H1 (cell line): ENCODE results near the gene GRID1. TPM values are rescaled to one million over a fixed set of nuclear protein-coding genes. Genes with fewer than 3 reads are reported as not detected.

Source experiments
- CTCF ChIA-PET: fragments of 300-600 bp; sonication (Branson Sonifier 250); formaldehyde crosslinking; loops from one replicate; lab custom pipeline; 2021; ENCODE audit not compliant: partially characterized antibody; lab: Charles Lee
- POLR2A ChIA-PET: fragments of 300-600 bp; sonication (Branson Sonifier 250); formaldehyde crosslinking; loops from one replicate; lab custom pipeline; 2021; ENCODE audit warnings: inconsistent platforms; ENCODE audit not compliant: partially characterized antibody; lab: Charles Lee
- DNase-seq, 2 experiments: peaks; one replicate each; pipeline versions ENCODE4 v3.0.0 to v3.0.0-alpha.2; 2010 to 2022; ENCODE audit warnings: low spot score in 2 of 2, low read depth in 1 of 2, mixed read lengths in 1 of 2
- FAIRE-seq: peaks from 2 replicates; lab custom pipeline; 2011; peaks lifted over from hg19 to GRCh38; lab: Jason Lieb, UNC
- H2AFZ ChIP-seq: 2 replicates; pipeline ENCODE4 v1.8.1; 2012; ENCODE audit warnings: low read length, inconsistent platforms
- H2AK5ac ChIP-seq: 2 replicates; pipeline ENCODE4 v1.6.1; 2013; ENCODE audit warnings: low read depth, low read length
- H2BK120ac ChIP-seq: replicated peaks from 2 replicates; pipeline ENCODE3; 2013; ENCODE audit warnings: low read depth, low read length, inconsistent platforms
- H2BK12ac ChIP-seq: 2 replicates; pipeline ENCODE4 v1.6.1; 2013; ENCODE audit warnings: low read depth, low read length
- H2BK15ac ChIP-seq: 2 replicates; pipeline ENCODE4 v1.6.1; 2013; ENCODE audit warnings: low read length
- H2BK20ac ChIP-seq: 2 replicates; pipeline ENCODE4 v1.6.1; 2013; ENCODE audit warnings: low read length
- H2BK5ac ChIP-seq: 2 replicates; pipeline ENCODE4 v1.6.1; 2013; ENCODE audit warnings: low read depth, low read length
- H3K14ac ChIP-seq: 2 replicates; pipeline ENCODE4 v1.6.1; 2013; ENCODE audit warnings: inconsistent platforms; ENCODE audit not compliant: insufficient read length
- H3K18ac ChIP-seq: 2 replicates; pipeline ENCODE4 v1.6.1; 2013; ENCODE audit warnings: low read length; ENCODE audit errors: extremely low read depth
- H3K23ac ChIP-seq: 2 replicates; pipeline ENCODE4 v1.6.1; 2013; ENCODE audit warnings: inconsistent platforms; ENCODE audit not compliant: insufficient read length
- H3K23me2 ChIP-seq: 2 replicates; pipeline ENCODE4 v1.6.1; 2013; ENCODE audit warnings: low read depth, low read length
- H3K27ac ChIP-seq: 2 replicates; pipeline ENCODE4 v1.6.1; 2011; ENCODE audit warnings: low read depth, low read length, inconsistent platforms
- H3K27me3 ChIP-seq, 4 experiments: replicated peaks in 1 of 4; 1 replicate in 1 of 4; 2 replicates in 3 of 4; pipeline versions ENCODE4 v1.6.1 to v1.8.1; 2011 to 2013; ENCODE audit warnings: low read length in 3 of 4, mild to moderate bottlenecking in 3 of 4, inconsistent platforms in 2 of 4, mixed read lengths in 2 of 4, moderate library complexity in 1 of 4; ENCODE audit not compliant: control insufficient read depth in 3 of 4, insufficient read depth in 3 of 4; ENCODE audit errors: extremely low read depth in 1 of 4
- H3K36me3 ChIP-seq, 4 experiments: 2 replicates each; pipeline versions ENCODE4 v1.6.1 to v1.8.1; 2011 to 2013; ENCODE audit warnings: mild to moderate bottlenecking in 4 of 4, low read length in 3 of 4, moderate library complexity in 2 of 4, control low read depth in 1 of 4, inconsistent platforms in 1 of 4; ENCODE audit not compliant: insufficient read depth in 4 of 4, control insufficient read depth in 2 of 4
- H3K4ac ChIP-seq: replicated peaks from 2 replicates; pipeline ENCODE3; 2013; ENCODE audit warnings: low read length, low read depth, mixed read lengths, inconsistent platforms; ENCODE audit not compliant: insufficient read length
- H3K4me1 ChIP-seq, 4 experiments: replicated peaks in 1 of 4; 1 replicate in 1 of 4; 2 replicates in 3 of 4; pipeline versions ENCODE4 v1.6.1 to v1.8.1; 2011 to 2013; ENCODE audit warnings: low read length in 3 of 4, inconsistent platforms in 2 of 4, mixed read lengths in 1 of 4; ENCODE audit not compliant: insufficient read depth in 4 of 4, control insufficient read depth in 3 of 4
- H3K4me2 ChIP-seq, 2 experiments: 2 replicates each; pipeline versions ENCODE4 v1.6.1 to v1.8.1; 2011 to 2013; ENCODE audit warnings: low read depth in 2 of 2, low read length in 2 of 2, control low read depth in 1 of 2, inconsistent platforms in 1 of 2, mild to moderate bottlenecking in 1 of 2; ENCODE audit not compliant: insufficient read depth in 1 of 2
- H3K4me3 ChIP-seq, 4 experiments: fragments of 200-600, 300-600 bp in 1 of 4; sonication (generic), shearing (Covaris generic), sonication (Bioruptor Twin) in 1 of 4; 2 replicates each; pipeline versions ENCODE4 v1.5.1 to v1.8.1; 2011 to 2016; ENCODE audit warnings: low read length in 4 of 4, low read depth in 3 of 4, control low read depth in 2 of 4, inconsistent platforms in 2 of 4, mild to moderate bottlenecking in 2 of 4, mixed read lengths in 1 of 4, moderate library complexity in 1 of 4; ENCODE audit not compliant: insufficient read depth in 2 of 4; ENCODE audit errors: extremely low read depth in 1 of 4
- H3K56ac ChIP-seq: replicated peaks from 2 replicates; pipeline ENCODE3; 2013; ENCODE audit warnings: low read depth, mild to moderate bottlenecking, mixed read lengths, low read length, inconsistent platforms; ENCODE audit not compliant: insufficient read length
- H3K79me1 ChIP-seq: 2 replicates; pipeline ENCODE4 v1.6.1; 2013; ENCODE audit warnings: low read depth, low read length, control low read depth
- H3K79me2 ChIP-seq, 2 experiments: 2 replicates each; pipeline versions ENCODE4 v1.6.1 to v1.8.1; 2012 to 2013; ENCODE audit warnings: low read length in 2 of 2, mild to moderate bottlenecking in 2 of 2, inconsistent platforms in 1 of 2; ENCODE audit not compliant: insufficient read depth in 2 of 2, control insufficient read depth in 1 of 2
- H3K9ac ChIP-seq, 4 experiments: replicated peaks in 1 of 4; 1 replicate in 1 of 4; 2 replicates in 3 of 4; pipeline versions ENCODE4 v1.6.1 to v1.8.1; 2011 to 2013; ENCODE audit warnings: low read depth in 3 of 4, low read length in 3 of 4, control low read depth in 2 of 4, mild to moderate bottlenecking in 2 of 4, moderate library complexity in 2 of 4, inconsistent platforms in 1 of 4; ENCODE audit errors: extremely low read depth in 1 of 4
- H3K9me3 ChIP-seq, 2 experiments: 2 replicates each; pipeline versions ENCODE4 v1.6.1 to v1.8.1; 2012 to 2013; ENCODE audit warnings: mild to moderate bottlenecking in 2 of 2, moderate library complexity in 2 of 2, control low read depth in 1 of 2, inconsistent platforms in 1 of 2, low read depth in 1 of 2, low read length in 1 of 2, mixed read lengths in 1 of 2; ENCODE audit not compliant: insufficient read depth in 2 of 2
- H4K20me1 ChIP-seq, 2 experiments: replicated peaks in 1 of 2; 2 replicates each; pipeline versions ENCODE3 to v1.8.1; 2011 to 2013; ENCODE audit warnings: inconsistent platforms in 2 of 2, low read length in 2 of 2, mild to moderate bottlenecking in 1 of 2; ENCODE audit not compliant: insufficient read depth in 2 of 2, control insufficient read depth in 1 of 2
- H4K5ac ChIP-seq: 2 replicates; pipeline ENCODE4 v1.6.1; 2013; ENCODE audit warnings: low read length, low read depth, mixed read lengths, inconsistent platforms; ENCODE audit not compliant: insufficient read length
- H4K8ac ChIP-seq: 2 replicates; pipeline ENCODE4 v1.8.0; 2013; ENCODE audit warnings: mild to moderate bottlenecking, moderate library complexity, low read length, inconsistent platforms; ENCODE audit not compliant: insufficient read depth; ENCODE audit errors: extremely low read depth
- H4K91ac ChIP-seq: replicated peaks from 2 replicates; pipeline ENCODE3; 2013; ENCODE audit warnings: low read length, mixed read lengths, inconsistent platforms; ENCODE audit not compliant: insufficient read length
- EP300 ChIP-seq, 2 experiments: IDR thresholded peaks; 1 replicate in 1 of 2; 2 replicates in 1 of 2; pipeline ENCODE4 v1.6.1; 2011 to 2012; ENCODE audit warnings: low read depth in 2 of 2, low read length in 2 of 2, mild to moderate bottlenecking in 2 of 2, borderline replicate concordance in 1 of 2, inconsistent platforms in 1 of 2, moderate library complexity in 1 of 2
- whole genome bisulfite sequencing, 2 experiments: shearing (Covaris generic) in 1 of 2; methylation state at CpG; one replicate each; pipeline versions ENCODE4 v1.1.6 to v1.1.7; 2013 to 2015; ENCODE audit warnings: low lambda C conversion rate in 2 of 2, mixed read lengths in 2 of 2, inconsistent platforms in 1 of 2, low coverage in 1 of 2, missing lambda C conversion rate in 1 of 2; ENCODE audit not compliant: insufficient replicate concordance in 2 of 2, insufficient coverage in 1 of 2, insufficient read length in 1 of 2; ENCODE audit errors: extremely low coverage in 1 of 2, missing lambda C conversion rate in 1 of 2; 5-methylcytosine and 5-hydroxymethylcytosine counted together
- polyA plus RNA-seq, 7 experiments: library from polyadenylated mRNA; depleted of rRNA in 3 of 7; stranded (reverse) in 5 of 7; unstranded in 2 of 7; fragments of >200 nt in 5 of 7; fragments of 200-250 nt in 2 of 7; gene quantifications; 1 replicate in 5 of 7; 2 replicates in 1 of 7; 4 replicates in 1 of 7; pipeline versions ENCODE4 v1.2.1 to v1.2.3, GENCODE V29; 2011 to 2013; ENCODE audit warnings: missing spikeins in 2 of 7, mixed read lengths in 2 of 7
- total RNA-seq: library from RNA; stranded (reverse); fragmentation: NEBNext Ultra II Directional; extraction: Animal tissue kit (Norgen Biotek cat#: 25700); gene quantifications from 2 replicates; pipeline ENCODE4 v1.2.1, GENCODE V29; 2021
- TF ChIP-seq, protein P1 (sequence below): IDR thresholded peaks from 2 replicates; pipeline ENCODE4 v1.6.1; 2012; ENCODE audit warnings: inconsistent platforms

GRID1 gene
- total and polyA plus RNA-seq, 2 of the 8 experiments (the other 6 are each of a cell fraction or from before 2014, with no cell fraction given) = 0.22 to 0.30 TPM

DNA sequence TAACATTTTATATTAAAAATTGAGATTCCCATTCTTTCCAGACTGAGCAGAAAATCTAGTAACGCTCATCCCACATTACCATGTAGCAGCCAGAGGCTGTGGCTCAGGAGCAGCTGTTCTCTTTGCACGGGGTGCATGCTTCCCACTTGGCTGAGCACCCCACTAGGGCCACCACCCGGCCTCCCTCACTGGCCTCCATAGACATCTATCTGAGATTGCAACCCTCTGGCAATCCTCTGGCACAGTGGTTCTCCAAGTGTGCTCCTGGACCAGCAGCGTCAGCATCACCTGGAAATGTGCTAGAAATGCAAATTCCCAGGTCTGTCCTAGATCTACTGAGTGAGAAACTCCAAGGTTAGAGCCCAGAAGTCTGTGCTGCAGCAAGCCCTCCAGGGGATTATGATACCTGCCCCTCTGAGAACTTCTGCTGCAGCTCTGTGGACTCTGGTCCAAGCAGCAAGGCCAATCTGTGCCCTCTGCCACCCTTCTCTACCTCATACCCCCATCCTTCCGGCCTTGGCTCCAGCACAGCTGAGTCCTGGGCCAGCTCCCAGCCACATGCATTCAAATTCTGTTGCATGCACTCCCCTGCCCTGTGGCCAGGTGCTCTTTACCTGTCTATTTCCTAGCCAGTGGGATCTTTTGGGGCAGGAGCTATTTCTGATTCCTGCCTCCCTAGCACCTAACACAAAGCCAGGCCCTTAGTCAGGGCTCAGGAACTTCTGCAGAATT is 301.5 kb downstream of the GRID1 start:
- no peak overlapping the region for H2AFZ ChIP-seq
- H2BK20ac ChIP-seq = no peak overlapping the region
- ChIA-PET CTCF (interaction anchor here (1.3 to 1.5 kb wide), 2 partner anchors 13 to 31 kb away, joined by 3 read pairs; no protein-coding TSS in a partner anchor), POLR2A (no interaction called here)
- H4K20me1 ChIP-seq = no peaks in the 10 kb centered on the region
- no peaks in the 10 kb centered on the region for H3K36me3 ChIP-seq
- no peak overlapping the region for H3K23ac ChIP-seq
- no peak overlapping the region for H2BK120ac ChIP-seq
- DNase-seq = no peak
- H3K9me3 ChIP-seq = no peaks in the 10 kb centered on the region
- no peak overlapping the region for H3K56ac ChIP-seq
- H3K23me2 ChIP-seq = no peaks in the 10 kb centered on the region
- no peak overlapping the region for H3K18ac ChIP-seq
- no peak overlapping the region for H3K4ac ChIP-seq
- H3K27me3 ChIP-seq = no peaks in the 10 kb centered on the region
- H2BK15ac ChIP-seq = no peak overlapping the region
- no peak overlapping the region for H4K91ac ChIP-seq
- no peak overlapping the region for H2AK5ac ChIP-seq
- no peak for TF ChIP-seq EP300 (IDR thresholded peaks at IDR 0.05; ENCODE audit: borderline replicate concordance in 1 of 2, low read depth in 2 of 2, low read length in 2 of 2)
- TF ChIP-seq, protein P1, sequence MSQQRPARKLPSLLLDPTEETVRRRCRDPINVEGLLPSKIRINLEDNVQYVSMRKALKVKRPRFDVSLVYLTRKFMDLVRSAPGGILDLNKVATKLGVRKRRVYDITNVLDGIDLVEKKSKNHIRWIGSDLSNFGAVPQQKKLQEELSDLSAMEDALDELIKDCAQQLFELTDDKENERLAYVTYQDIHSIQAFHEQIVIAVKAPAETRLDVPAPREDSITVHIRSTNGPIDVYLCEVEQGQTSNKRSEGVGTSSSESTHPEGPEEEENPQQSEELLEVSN = no peak
- H2BK5ac ChIP-seq = no peak overlapping the region
- 91% methylated on average over 5 of the region's 5 CpGs; no CpG with 5 or more reads in 1 of the 2 experiments for WGBS, 2 experiments
- H3K9ac ChIP-seq = no peak overlapping the region
- no peak for FAIRE-seq
- H2BK12ac ChIP-seq = no peak overlapping the region
- H4K8ac ChIP-seq = peak overlapping the region; percentile 26; the same call in 1 of the 2 replicates
- H3K4me1 ChIP-seq = no peaks in the 10 kb centered on the region
- no peak overlapping the region for H4K5ac ChIP-seq
- no peaks in the 10 kb centered on the region for H3K79me1 ChIP-seq
- H3K4me2 ChIP-seq = no peak overlapping the region
- no peak overlapping the region for H3K27ac ChIP-seq
- no peak overlapping the region for H3K4me3 ChIP-seq
- no peak overlapping the region for H3K14ac ChIP-seq
- H3K79me2 ChIP-seq = no peaks in the 10 kb centered on the region
